Loucy (cell line): Measurements from ENCODE around the gene ADGRL3.

Experiments used
- EZH2phosphoT487 ChIP-seq: fragments of 200-600 bp; IDR thresholded peaks from 2 replicates; pipeline ENCODE4 v1.6.1; 2018; ENCODE audit warnings: antibody characterized with exemption, mild to moderate bottlenecking, moderate library complexity, borderline replicate concordance
- TF ChIP-seq, protein P1 (sequence below): fragments of 200-600 bp; sonication (generic); conservative IDR thresholded peaks from 2 replicates; pipeline ENCODE4 v1.5.1; 2014; ENCODE audit warnings: mild to moderate bottlenecking, antibody characterized with exemption, low read length

DNA sequence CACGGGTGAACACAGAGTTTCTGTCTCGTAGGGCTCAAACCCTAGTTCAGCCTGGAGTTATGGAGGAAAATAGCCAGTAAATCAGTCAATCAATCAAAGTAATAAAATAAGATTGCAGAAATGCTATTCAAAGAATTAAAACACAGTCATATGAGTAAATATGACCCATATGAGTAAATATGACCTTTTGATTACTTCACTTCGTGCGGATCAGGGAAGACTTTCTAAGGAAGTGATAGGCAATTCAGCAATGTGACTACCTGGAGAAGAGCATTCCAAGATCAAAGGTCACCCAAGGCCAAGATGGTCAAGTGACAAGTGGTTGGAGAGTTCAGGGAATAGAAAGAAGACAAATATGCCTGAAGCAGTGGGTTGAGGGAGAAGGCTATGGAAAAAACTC, 722.6 kb downstream of the ADGRL3 start:
- no peak for TF ChIP-seq EZH2phosphoT487
- TF ChIP-seq, protein P1, sequence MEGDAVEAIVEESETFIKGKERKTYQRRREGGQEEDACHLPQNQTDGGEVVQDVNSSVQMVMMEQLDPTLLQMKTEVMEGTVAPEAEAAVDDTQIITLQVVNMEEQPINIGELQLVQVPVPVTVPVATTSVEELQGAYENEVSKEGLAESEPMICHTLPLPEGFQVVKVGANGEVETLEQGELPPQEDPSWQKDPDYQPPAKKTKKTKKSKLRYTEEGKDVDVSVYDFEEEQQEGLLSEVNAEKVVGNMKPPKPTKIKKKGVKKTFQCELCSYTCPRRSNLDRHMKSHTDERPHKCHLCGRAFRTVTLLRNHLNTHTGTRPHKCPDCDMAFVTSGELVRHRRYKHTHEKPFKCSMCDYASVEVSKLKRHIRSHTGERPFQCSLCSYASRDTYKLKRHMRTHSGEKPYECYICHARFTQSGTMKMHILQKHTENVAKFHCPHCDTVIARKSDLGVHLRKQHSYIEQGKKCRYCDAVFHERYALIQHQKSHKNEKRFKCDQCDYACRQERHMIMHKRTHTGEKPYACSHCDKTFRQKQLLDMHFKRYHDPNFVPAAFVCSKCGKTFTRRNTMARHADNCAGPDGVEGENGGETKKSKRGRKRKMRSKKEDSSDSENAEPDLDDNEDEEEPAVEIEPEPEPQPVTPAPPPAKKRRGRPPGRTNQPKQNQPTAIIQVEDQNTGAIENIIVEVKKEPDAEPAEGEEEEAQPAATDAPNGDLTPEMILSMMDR: no peak
